NCI-H187 treated with DMSO at 0.1 percent for 48 hours (cell line): Measurements from ENCODE around the gene SCN1B.
"Not testable (repeated sequence)": the region's sequence is repeated elsewhere in the genome, so short reads cannot be mapped to it uniquely, and the experiment has no call there.

Experiments used
- DNase-seq: peaks from one replicate; lab custom pipeline; 2025; lab: John Stamatoyannopoulos, UW

SCN1B gene

DNA sequence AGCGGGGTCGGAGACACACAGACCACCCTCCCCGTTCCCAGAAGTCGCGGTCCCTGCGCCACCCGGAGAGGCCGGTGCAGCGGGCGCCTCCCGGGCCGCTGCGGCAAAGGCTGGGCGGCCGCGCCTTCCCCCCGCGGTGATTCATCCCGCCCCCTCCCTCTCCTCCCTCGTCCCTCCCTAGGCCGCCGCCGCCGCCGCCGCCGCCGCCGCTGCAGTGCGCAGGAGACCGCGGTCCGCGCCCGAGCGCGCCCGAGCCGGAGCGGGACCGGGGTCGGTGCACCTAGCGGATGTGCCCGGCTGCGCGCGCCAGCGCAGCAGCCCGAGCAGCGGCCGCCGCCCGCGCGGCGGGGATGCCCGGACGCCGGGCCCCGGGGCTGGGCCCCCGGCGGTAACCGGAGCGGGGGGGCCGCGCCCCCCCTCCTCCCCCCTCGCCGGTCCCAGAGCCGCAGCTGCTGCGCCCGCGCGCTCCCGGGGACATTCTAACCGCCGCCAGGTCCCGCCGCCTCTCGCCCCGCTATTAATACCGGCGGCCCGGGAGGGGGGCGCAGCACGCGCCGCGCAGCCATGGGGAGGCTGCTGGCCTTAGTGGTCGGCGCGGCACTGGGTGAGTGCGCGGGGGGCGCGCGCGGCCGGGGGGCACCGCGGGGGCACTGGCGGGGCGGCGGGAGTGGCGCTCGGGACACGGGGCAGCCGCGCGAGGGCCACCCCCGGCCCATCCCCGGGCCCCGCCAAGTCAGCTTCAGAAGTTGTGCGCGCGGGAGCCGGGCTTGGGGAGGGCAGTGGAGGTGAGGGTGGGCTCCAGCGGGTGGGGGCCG is at the start of gene SCN1B:
TSS of gene SCN1B (plus strand) at position 214 of the 815 bp plus-strand sequence. CDS start at position 565, 351 bp downstream.
- no peak for DNase-seq

GRCh38 chr19:34982275-34982674 is 48.0 kb upstream of the SCN1B start:
- no peak for DNase-seq

GRCh38 chr19:34983786-34984185 is 46.5 kb upstream of the SCN1B start:
- DNase-seq, result no peak

DNA sequence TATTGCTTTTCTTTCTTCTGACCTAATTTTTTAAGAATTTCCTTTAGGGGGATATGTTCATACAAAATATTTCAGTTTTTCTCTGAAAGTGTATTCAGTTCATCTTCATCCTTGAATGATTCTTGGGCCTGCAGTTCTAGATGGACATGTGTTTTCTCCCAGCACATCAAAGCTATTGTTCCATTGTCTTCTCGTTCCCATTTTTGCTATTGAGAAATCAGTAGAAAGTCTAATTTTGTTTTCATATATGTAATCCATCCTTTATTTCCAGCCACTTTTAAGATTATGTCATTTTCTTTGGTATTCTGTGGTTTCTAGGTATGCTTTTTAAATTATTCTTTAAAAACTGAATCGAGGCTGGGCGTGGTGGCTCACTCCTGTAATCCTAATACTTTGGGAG is 46.0 kb upstream of the SCN1B start:
- no peak for DNase-seq

- DNase-seq, result no peak
These were observed 44.8 kb upstream of the SCN1B start for GRCh38 chr19:34985249-34986022.

DNA sequence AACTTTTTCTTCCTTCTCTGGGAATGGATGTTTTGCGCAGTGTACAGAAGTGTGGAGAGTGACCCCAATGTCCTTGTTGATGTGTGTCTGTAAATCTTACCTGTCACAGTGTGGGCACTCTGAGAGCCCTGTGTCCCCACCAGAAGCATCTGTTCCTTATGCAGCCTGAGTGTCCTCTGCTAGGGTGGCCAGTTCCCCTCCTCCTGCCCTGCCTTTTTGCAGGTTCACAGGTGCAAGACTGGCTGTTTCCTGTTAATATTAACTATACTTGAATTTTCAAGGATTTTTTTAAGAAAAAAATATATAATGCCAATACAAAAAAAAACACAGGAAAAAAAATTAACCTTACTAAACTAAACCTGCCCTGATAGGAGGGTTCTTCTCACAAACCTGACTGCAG is 42.2 kb upstream of the SCN1B start:
- DNase-seq, result no peak

GRCh38 chr19:34989298-34989697 is 41.0 kb upstream of the SCN1B start:
- DNase-seq, result no peak

DNA sequence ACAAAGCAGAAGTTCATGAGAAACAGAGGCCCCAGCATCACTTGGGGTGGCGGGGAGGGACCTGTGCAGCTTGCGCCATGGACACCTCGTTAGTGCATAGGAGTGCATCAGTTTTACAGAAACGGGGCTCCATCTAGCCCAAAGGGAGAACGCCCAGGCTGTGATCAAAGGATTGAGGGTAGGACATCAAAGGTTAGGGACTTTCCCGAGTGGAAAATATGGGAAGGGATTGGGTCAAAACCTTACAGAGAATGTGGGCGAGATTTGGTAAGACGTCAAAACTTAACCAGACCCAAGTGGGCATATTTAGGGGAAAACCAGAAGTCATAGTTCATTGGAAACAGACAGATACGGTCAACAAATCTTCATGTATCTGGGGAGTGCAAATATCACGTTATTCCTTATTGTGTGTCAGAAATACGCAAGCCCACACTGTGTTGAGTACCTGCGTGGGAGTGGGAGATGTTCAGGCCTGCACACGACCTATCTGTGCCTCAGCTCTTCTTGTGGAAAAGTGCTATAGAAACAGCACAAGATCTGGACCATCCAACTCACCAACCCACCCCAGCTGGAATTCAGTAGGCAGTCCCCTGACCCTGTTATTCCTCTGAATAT is 39.6 kb upstream of the SCN1B start:
- no peak for DNase-seq

- no peak for DNase-seq
These were observed 38.5 kb upstream of the SCN1B start for GRCh38 chr19:34991542-34992333.

- DNase-seq, result not testable (repeated sequence)
These were observed 37.7 kb upstream of the SCN1B start for GRCh38 chr19:34992582-34992981.

DNA sequence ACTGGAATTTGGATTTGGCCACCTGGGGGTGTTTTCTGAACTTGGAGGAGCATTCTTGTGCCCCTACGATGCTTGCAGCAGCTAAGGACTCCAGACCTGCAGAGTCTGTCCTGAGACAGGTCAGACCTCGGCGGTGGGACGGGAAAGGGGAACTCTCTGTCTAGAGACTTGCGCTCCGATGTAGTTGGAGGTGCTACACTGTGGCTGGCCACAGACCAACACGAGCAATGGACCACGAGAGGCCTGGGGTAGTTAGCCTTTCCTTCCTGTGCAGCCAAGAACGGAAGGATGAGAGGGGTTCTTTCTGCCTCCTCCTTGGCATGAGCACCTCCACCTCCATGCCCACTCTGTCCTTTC is 36.0 kb upstream of the SCN1B start:
- DNase-seq, result no peak

DNA sequence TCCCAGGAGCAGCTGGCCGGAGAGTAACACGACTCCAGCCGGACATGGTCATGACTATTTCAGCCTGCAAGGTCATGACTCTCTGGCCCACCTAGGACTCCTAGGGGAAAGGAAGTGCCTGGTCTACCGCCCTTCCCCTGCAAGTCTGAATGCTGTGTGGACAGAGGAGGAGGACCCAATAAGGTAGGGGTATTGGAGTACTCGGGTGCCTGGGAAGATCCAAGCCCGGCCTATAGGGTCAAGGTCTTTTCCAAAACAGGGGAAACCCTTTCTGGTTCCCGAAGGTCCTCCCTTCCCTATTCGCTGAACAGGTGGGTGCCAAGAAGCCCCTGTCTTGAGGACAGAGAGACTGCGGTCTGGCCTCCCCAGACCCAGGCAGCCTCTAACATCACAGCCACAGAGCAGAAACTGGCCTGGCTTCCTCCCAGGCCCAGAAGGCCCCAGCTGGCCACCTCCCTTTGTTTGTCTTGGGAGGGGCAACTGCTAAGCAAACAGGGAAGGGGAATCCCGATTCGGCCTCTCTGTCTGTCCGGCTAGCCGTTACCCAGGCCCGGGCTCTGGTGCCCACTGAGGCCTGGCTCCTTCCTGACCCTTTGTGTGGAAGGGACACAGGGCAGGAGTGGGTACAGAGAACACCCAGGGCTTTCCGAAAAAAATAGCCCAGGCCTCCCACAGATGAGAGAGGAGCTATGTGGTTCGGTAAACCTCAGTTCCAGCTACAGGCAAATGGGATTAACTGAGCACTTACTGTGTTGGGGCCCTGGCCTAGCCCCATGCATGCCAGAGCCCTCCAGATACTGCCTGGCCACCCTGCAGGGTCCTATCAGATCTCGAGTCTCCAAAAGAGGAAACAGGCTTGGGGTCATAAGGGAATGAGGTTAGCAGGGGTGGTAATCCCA is 35.4 kb upstream of the SCN1B start:
- no peak for DNase-seq

GRCh38 chr19:34995551-34995950 is 34.7 kb upstream of the SCN1B start:
- DNase-seq, result no peak

GRCh38 chr19:34997071-34997617 is 33.1 kb upstream of the SCN1B start:
- no peak for DNase-seq

- DNase-seq, result not testable (repeated sequence)
These were observed 32.0 kb upstream of the SCN1B start for GRCh38 chr19:34998224-34998623.

- DNase-seq, result no peak
These were observed 31.3 kb upstream of the SCN1B start for GRCh38 chr19:34998777-34999497.

DNA sequence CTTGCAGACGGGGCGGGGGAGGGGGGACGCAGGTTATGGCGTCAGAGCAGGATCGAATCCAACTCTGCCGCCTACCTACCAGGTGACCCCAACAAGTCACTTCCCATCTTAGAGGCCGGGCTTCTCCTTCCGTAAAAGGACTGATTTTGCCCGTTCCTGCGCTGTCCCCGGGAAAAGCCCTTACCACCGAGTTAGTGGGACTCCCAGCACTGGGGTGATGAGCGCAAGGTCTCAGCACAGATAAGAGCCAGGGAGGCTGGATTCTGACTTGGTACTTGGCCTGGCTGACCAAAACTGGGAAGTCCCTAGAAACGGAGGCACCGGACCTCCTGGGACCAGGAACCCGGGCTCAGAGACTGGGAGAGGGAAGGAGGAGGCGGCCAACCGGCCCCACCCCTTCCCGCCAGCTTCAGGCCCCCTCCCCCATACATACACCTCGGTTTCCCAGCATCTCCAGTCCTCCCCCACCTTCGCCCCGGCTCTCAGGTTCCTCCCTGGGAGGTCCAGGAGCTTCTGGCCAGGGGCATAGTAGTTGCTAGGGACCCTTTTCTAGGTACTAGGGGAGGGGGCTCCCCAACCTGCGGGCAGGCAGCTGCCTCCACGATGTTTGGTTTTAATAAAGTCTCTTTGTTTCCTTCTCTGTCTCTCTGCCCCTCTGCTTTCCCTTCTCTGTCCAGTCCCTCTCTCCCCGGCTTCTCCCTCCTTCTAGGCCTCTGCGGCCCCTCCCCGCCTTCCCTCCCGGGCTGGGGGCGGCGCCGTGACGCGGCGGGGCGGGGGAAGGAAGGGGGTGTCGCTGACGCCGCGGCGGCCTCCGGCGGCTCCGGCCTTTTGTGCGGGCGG is 30.6 kb upstream of the SCN1B start, which contains the start of gene GRAMD1A:
TSS of gene GRAMD1A (plus strand) at position 826 of the 840 bp plus-strand sequence. CDS start 156 bp downstream, outside the sequence.
- DNase-seq, result no peak

- DNase-seq, result no peak
These were observed 30.0 kb upstream of the SCN1B start for GRCh38 chr19:35000338-35000646.
